AG04449 (cell line): ENCODE data around the gene NPAS2.
A peak's percentile ranks its signal among the peaks of the same experiment; 100 is the strongest.

Experiments
- CTCF ChIA-PET: fragments of 350-600 bp; formaldehyde crosslinking; extraction: SDS; loops from one replicate; lab custom pipeline; 2021; ENCODE audit warnings: antibody characterized with exemption; lab: Yijun Ruan, JAX
- POLR2A ChIA-PET: fragments of 400-600, 350-600 bp; formaldehyde crosslinking; extraction: SDS; loops from one replicate; lab custom pipeline; 2020; ENCODE audit warnings: antibody characterized with exemption, inconsistent platforms; lab: Yijun Ruan, JAX
- DNase-seq: peaks from one replicate; pipeline ENCODE4 v3.0.0-alpha.2; 2010; ENCODE audit warnings: low read depth, low spot score
- H3K4me3 ChIP-seq: 2 replicates; pipeline ENCODE4 v1.5.1; 2011; ENCODE audit warnings: low read depth, mild to moderate bottlenecking, control low read depth, low read length
- CTCF ChIP-seq: IDR thresholded peaks from one replicate; pipeline ENCODE4 v1.5.1; 2011; ENCODE audit warnings: mild to moderate bottlenecking, moderate library complexity, low read length, control low read depth, inconsistent platforms; ENCODE audit not compliant: insufficient read depth; ENCODE audit errors: missing control alignments

Gene NPAS2

GRCh38 chr2:100785626-100786296 lies 34.2 kb upstream of the NPAS2 start:
- no peak for TF ChIP-seq CTCF
- ChIA-PET CTCF (interaction anchor here (1.2 kb wide), 1 partner anchor 31 kb away, joined by 3 read pairs; no protein-coding TSS in a partner anchor), POLR2A (no interaction called here)
- no peak for DNase-seq
- no peak overlapping the region for H3K4me3 ChIP-seq

- ChIA-PET CTCF (interaction anchor here (1.4 kb wide), 1 partner anchor 15 kb away, joined by 3 read pairs; no protein-coding TSS in a partner anchor), POLR2A (no interaction called here)
- H3K4me3 ChIP-seq, result no peak overlapping the region
- no peak for TF ChIP-seq CTCF
- peak; percentile 85 for DNase-seq
These were observed 33.7 kb upstream of the NPAS2 start for GRCh38 chr2:100786297-100786658.

- H3K4me3 ChIP-seq, result no peak overlapping the region
- no peak for TF ChIP-seq CTCF
- ChIA-PET POLR2A (no interaction called here), CTCF (interaction anchor here (1.4 kb wide), 1 partner anchor 14 kb away, joined by 3 read pairs; no protein-coding TSS in a partner anchor)
- DNase-seq, result no peak
These were observed 33.0 kb upstream of the NPAS2 start for GRCh38 chr2:100786985-100787384.

GRCh38 chr2:100789361-100789760 lies 30.6 kb upstream of the NPAS2 start:
- no peak for TF ChIP-seq CTCF
- ChIA-PET POLR2A (no interaction called here), CTCF (no interaction called here)
- no peak overlapping the region for H3K4me3 ChIP-seq
- DNase-seq, result no peak

- CTCF ChIA-PET, result no interaction called here
- DNase-seq, result no peak
- TF ChIP-seq CTCF, result no peak
- H3K4me3 ChIP-seq, result no peak overlapping the region
- POLR2A ChIA-PET, result no interaction called here
These were observed 28.5 kb upstream of the NPAS2 start for GRCh38 chr2:100791294-100791935.

- CTCF ChIA-PET, result no interaction called here
- TF ChIP-seq CTCF, result no peak
- POLR2A ChIA-PET, result no interaction called here
- DNase-seq, result no peak
- no peak overlapping the region for H3K4me3 ChIP-seq
These were observed 28.0 kb upstream of the NPAS2 start for GRCh38 chr2:100791936-100792308.
